Loucy (cell line): ENCODE data around the gene USH1C.

Experiments
- CTCF ChIP-seq: fragments of 200-600 bp; sonication (generic); conservative IDR thresholded peaks from 2 replicates; pipeline ENCODE4 v1.5.1; 2014; ENCODE audit warnings: mild to moderate bottlenecking, antibody characterized with exemption, low read length
- EZH2phosphoT487 ChIP-seq: fragments of 200-600 bp; IDR thresholded peaks from 2 replicates; pipeline ENCODE4 v1.6.1; 2018; ENCODE audit warnings: antibody characterized with exemption, mild to moderate bottlenecking, moderate library complexity, borderline replicate concordance

DNA sequence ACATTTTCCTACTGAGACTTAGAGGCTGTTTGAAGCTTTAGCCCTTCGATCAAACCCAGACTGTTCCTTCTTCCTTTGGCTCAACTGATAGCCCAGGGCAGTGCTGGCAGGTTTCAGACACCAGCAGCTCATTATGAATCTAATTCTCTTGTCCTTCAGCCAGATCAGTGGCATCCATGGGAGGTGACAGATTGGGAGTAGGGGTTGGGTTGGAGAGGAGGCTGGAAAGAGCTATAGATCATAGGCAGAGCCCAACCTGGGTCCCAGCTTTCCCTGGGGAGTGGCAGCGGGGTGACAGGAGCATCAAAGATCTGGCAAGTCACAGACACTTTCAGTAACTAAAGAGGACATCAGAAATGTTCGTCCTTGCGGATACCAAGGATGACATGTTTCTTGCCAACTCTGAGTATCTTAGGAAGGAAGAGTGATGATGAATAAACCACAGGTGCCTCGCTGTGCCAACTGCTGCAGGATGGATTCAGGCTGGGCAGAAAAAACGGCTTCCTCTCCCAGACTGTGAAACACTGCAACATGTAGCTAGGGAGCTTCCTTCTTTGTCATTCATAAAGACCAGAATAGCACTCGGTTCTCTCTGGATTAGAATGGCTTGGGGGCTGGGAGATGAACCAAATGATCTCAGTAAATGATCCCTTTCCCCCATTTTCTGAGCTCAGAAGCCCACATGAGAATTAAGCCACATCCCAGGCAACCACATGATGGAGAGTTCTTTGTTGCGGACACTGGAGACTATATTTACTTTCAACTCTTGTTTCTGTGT, 86.6 kb downstream of the USH1C start:
- TF ChIP-seq CTCF (no peak), EZH2phosphoT487 (no peak)
